GM20000 (cell line): ENCODE data around the gene IL11.

Source experiments
- DNase-seq: peaks from one replicate; pipeline ENCODE4 v3.0.0; 2012; ENCODE audit warnings: low spot score
- CTCF ChIP-seq: IDR thresholded peaks from 2 replicates; pipeline ENCODE4 v1.5.1; 2012; ENCODE audit warnings: mild to moderate bottlenecking, control low read depth; ENCODE audit errors: extremely low read depth, missing control alignments

Gene IL11

GRCh38 chr19:55319785-55320184 is 50.5 kb downstream of the IL11 start:
- no peak for TF ChIP-seq CTCF
- DNase-seq = no peak

GRCh38 chr19:55316646-55317045 is 53.6 kb downstream of the IL11 start:
- no peak for TF ChIP-seq CTCF

GRCh38 chr19:55315956-55316525 is 54.2 kb downstream of the IL11 start:
- no peak for TF ChIP-seq CTCF
- no peak for DNase-seq

More at GRCh38 chr19:55316646-55317045, 53.6 kb downstream of the IL11 start:
- no peak for DNase-seq

- TF ChIP-seq CTCF = no peak
- no peak for DNase-seq
Observed at GRCh38 chr19:55314396-55314795, 55.9 kb downstream of the IL11 start.
